Measurements from ENCODE around the gene ANKDD1A.

DNA sequence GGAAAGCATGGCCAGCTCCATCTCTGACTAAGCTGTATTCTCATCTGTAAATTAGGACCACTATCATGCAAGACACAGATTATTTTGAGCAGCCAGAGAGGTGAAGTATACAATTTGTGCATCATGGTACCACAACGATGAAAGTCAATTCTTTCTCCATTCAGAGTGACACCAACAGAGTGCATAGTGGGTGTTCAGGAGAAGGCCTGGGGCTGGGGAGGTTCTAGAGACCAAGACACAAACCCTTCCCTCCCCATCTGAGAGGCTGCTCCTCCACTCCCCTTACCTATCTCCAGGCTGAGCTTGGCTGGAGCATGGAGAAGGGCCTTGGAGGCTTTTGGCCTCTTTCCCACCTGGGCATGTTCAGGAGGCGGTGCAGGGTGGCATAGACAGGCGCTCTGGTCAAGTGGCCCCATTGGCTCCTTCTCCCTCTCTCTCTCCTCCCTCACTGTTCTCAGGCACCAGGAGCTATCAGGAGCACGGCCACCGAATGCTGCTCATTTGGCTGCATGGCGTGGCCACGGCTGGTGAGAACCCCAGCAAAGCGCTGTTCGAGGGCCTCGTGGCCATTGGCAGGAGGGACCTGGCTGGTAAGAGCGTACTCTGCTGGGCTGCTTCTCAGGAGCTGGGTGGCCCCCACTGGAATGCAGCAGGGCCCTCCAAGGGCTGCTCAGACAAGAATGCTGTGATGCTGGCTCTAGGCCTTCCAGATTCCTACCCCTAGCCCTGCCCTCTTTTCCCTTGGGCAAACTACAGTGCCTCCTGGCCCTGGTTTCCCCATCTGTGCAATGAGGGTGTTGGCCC is 37.9 kb downstream of the ANKDD1A start:
- TF ChIP-seq, protein P1, sequence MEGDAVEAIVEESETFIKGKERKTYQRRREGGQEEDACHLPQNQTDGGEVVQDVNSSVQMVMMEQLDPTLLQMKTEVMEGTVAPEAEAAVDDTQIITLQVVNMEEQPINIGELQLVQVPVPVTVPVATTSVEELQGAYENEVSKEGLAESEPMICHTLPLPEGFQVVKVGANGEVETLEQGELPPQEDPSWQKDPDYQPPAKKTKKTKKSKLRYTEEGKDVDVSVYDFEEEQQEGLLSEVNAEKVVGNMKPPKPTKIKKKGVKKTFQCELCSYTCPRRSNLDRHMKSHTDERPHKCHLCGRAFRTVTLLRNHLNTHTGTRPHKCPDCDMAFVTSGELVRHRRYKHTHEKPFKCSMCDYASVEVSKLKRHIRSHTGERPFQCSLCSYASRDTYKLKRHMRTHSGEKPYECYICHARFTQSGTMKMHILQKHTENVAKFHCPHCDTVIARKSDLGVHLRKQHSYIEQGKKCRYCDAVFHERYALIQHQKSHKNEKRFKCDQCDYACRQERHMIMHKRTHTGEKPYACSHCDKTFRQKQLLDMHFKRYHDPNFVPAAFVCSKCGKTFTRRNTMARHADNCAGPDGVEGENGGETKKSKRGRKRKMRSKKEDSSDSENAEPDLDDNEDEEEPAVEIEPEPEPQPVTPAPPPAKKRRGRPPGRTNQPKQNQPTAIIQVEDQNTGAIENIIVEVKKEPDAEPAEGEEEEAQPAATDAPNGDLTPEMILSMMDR (conservative IDR thresholded peaks at IDR 0.05; ENCODE audit: low read depth in 2 of 2): no peak
- TF ChIP-seq EZH2phosphoT487 (IDR thresholded peaks at IDR 0.05; ENCODE audit: unreplicated experiment) (no peak), EZH2 (IDR thresholded peaks at IDR 0.05; ENCODE audit: low read depth, unreplicated experiment) (no peak), STAT1 (IDR thresholded peaks at IDR 0.05; ENCODE audit: unreplicated experiment) (no peak), POLR2AphosphoS5 (IDR thresholded peaks at IDR 0.05; ENCODE audit: low read depth) (no peak), CREB1 (CRISPR knock-in tag; IDR thresholded peaks at IDR 0.05; ENCODE audit: low read depth) (no peak), JUNB (IDR thresholded peaks at IDR 0.05; ENCODE audit: unreplicated experiment) (no peak), NANOG (IDR thresholded peaks at IDR 0.05; ENCODE audit: borderline replicate concordance) (no peak), ZNF331 (CRISPR knock-in tag; IDR thresholded peaks at IDR 0.05; ENCODE audit: low read depth) (no peak)
- TF ChIP-seq, protein P2, sequence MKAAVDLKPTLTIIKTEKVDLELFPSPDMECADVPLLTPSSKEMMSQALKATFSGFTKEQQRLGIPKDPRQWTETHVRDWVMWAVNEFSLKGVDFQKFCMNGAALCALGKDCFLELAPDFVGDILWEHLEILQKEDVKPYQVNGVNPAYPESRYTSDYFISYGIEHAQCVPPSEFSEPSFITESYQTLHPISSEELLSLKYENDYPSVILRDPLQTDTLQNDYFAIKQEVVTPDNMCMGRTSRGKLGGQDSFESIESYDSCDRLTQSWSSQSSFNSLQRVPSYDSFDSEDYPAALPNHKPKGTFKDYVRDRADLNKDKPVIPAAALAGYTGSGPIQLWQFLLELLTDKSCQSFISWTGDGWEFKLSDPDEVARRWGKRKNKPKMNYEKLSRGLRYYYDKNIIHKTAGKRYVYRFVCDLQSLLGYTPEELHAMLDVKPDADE (IDR thresholded peaks at IDR 0.05): no peak
- TF ChIP-seq, protein P3, sequence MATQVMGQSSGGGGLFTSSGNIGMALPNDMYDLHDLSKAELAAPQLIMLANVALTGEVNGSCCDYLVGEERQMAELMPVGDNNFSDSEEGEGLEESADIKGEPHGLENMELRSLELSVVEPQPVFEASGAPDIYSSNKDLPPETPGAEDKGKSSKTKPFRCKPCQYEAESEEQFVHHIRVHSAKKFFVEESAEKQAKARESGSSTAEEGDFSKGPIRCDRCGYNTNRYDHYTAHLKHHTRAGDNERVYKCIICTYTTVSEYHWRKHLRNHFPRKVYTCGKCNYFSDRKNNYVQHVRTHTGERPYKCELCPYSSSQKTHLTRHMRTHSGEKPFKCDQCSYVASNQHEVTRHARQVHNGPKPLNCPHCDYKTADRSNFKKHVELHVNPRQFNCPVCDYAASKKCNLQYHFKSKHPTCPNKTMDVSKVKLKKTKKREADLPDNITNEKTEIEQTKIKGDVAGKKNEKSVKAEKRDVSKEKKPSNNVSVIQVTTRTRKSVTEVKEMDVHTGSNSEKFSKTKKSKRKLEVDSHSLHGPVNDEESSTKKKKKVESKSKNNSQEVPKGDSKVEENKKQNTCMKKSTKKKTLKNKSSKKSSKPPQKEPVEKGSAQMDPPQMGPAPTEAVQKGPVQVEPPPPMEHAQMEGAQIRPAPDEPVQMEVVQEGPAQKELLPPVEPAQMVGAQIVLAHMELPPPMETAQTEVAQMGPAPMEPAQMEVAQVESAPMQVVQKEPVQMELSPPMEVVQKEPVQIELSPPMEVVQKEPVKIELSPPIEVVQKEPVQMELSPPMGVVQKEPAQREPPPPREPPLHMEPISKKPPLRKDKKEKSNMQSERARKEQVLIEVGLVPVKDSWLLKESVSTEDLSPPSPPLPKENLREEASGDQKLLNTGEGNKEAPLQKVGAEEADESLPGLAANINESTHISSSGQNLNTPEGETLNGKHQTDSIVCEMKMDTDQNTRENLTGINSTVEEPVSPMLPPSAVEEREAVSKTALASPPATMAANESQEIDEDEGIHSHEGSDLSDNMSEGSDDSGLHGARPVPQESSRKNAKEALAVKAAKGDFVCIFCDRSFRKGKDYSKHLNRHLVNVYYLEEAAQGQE (IDR thresholded peaks at IDR 0.05; ENCODE audit: unreplicated experiment): no peak
- TF ChIP-seq, protein P4, sequence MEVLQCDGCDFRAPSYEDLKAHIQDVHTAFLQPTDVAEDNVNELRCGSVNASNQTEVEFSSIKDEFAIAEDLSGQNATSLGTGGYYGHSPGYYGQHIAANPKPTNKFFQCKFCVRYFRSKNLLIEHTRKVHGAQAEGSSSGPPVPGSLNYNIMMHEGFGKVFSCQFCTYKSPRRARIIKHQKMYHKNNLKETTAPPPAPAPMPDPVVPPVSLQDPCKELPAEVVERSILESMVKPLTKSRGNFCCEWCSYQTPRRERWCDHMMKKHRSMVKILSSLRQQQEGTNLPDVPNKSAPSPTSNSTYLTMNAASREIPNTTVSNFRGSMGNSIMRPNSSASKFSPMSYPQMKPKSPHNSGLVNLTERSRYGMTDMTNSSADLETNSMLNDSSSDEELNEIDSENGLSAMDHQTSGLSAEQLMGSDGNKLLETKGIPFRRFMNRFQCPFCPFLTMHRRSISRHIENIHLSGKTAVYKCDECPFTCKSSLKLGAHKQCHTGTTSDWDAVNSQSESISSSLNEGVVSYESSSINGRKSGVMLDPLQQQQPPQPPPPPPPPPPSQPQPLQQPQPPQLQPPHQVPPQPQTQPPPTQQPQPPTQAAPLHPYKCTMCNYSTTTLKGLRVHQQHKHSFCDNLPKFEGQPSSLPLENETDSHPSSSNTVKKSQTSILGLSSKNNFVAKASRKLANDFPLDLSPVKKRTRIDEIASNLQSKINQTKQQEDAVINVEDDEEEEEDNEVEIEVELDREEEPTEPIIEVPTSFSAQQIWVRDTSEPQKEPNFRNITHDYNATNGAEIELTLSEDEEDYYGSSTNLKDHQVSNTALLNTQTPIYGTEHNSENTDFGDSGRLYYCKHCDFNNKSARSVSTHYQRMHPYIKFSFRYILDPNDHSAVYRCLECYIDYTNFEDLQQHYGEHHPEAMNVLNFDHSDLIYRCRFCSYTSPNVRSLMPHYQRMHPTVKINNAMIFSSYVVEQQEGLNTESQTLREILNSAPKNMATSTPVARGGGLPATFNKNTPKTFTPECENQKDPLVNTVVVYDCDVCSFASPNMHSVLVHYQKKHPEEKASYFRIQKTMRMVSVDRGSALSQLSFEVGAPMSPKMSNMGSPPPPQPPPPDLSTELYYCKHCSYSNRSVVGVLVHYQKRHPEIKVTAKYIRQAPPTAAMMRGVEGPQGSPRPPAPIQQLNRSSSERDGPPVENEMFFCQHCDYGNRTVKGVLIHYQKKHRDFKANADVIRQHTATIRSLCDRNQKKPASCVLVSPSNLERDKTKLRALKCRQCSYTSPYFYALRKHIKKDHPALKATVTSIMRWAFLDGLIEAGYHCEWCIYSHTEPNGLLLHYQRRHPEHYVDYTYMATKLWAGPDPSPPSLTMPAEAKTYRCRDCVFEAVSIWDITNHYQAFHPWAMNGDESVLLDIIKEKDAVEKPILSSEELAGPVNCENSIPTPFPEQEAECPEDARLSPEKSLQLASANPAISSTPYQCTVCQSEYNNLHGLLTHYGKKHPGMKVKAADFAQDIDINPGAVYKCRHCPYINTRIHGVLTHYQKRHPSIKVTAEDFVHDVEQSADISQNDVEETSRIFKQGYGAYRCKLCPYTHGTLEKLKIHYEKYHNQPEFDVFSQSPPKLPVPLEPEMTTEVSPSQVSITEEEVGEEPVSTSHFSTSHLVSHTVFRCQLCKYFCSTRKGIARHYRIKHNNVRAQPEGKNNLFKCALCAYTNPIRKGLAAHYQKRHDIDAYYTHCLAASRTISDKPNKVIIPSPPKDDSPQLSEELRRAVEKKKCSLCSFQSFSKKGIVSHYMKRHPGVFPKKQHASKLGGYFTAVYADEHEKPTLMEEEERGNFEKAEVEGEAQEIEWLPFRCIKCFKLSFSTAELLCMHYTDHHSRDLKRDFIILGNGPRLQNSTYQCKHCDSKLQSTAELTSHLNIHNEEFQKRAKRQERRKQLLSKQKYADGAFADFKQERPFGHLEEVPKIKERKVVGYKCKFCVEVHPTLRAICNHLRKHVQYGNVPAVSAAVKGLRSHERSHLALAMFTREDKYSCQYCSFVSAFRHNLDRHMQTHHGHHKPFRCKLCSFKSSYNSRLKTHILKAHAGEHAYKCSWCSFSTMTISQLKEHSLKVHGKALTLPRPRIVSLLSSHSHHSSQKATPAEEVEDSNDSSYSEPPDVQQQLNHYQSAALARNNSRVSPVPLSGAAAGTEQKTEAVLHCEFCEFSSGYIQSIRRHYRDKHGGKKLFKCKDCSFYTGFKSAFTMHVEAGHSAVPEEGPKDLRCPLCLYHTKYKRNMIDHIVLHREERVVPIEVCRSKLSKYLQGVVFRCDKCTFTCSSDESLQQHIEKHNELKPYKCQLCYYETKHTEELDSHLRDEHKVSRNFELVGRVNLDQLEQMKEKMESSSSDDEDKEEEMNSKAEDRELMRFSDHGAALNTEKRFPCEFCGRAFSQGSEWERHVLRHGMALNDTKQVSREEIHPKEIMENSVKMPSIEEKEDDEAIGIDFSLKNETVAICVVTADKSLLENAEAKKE (CRISPR knock-in tag; IDR thresholded peaks at IDR 0.05): no peak

Data from GM23338 (cell line).